OCI-LY3 (cell line): ENCODE results near the gene PDZK1.
"Not testable (repeated sequence)": the region's sequence is repeated elsewhere in the genome, so short reads cannot be mapped to it uniquely, and the experiment has no call there.

Source experiments
- H2AFZ ChIP-seq: fragments of 200-600, 300-600 bp; shearing (Covaris generic); 2 replicates; pipeline ENCODE4 v1.6.0; 2014; ENCODE audit warnings: antibody characterized with exemption, low read depth, low read length
- H3K27ac ChIP-seq: fragments of 200-600, 300-600 bp; sonication (generic); 2 replicates; pipeline ENCODE4 v1.5.1; 2014; ENCODE audit warnings: mild to moderate bottlenecking, low read length, moderate library complexity, mixed read lengths
- H3K27me3 ChIP-seq: fragments of 200-600, 300-600 bp; sonication (generic); 2 replicates; pipeline ENCODE4 v1.6.1; 2014; ENCODE audit warnings: low read depth, low read length, mixed read lengths
- H3K36me3 ChIP-seq: fragments of 200-600, 300-600 bp; sonication (generic); replicated peaks from 2 replicates; pipeline ENCODE3; 2014; ENCODE audit warnings: low read depth, low read length, mixed read lengths
- H3K4me1 ChIP-seq: fragments of 300-600, 200-600 bp; sonication (generic); 2 replicates; pipeline ENCODE4 v1.6.1; 2014; ENCODE audit warnings: low read length, mixed read lengths
- H3K4me2 ChIP-seq: fragments of 200-600, 300-600 bp; sonication (generic); 2 replicates; pipeline ENCODE4 v1.6.1; 2014; ENCODE audit warnings: low read length, mixed read lengths
- H3K4me3 ChIP-seq: fragments of 300-600, 200-600 bp; sonication (generic); 2 replicates; pipeline ENCODE4 v1.5.1; 2014; ENCODE audit warnings: antibody characterized with exemption, mild to moderate bottlenecking, low read length, moderate library complexity
- H3K79me2 ChIP-seq: fragments of 300-600, 200-600 bp; shearing (Covaris generic); 2 replicates; pipeline ENCODE4 v1.6.1; 2014; ENCODE audit warnings: mild to moderate bottlenecking, low read length, mixed read lengths
- H3K9ac ChIP-seq: fragments of 300-600, 200-600 bp; shearing (Covaris generic); 2 replicates; pipeline ENCODE4 v1.6.0; 2014; ENCODE audit warnings: mild to moderate bottlenecking, low read length, moderate library complexity
- H3K9me3 ChIP-seq: fragments of 200-600, 300-600 bp; shearing (Covaris generic); 2 replicates; pipeline ENCODE4 v1.6.1; 2014; ENCODE audit warnings: low read length, mixed read lengths; ENCODE audit not compliant: insufficient read depth
- H4K20me1 ChIP-seq: fragments of 200-600, 300-600 bp; sonication (generic); 2 replicates; pipeline ENCODE4 v1.6.1; 2016; ENCODE audit warnings: low read length, mixed read lengths; ENCODE audit not compliant: insufficient read depth
- EZH2phosphoT487 ChIP-seq: fragments of 200-600 bp; shearing (Covaris generic); IDR thresholded peaks from 2 replicates; pipeline ENCODE4 v1.6.1; 2018; ENCODE audit warnings: antibody characterized with exemption, mixed run types, low read depth
- TF ChIP-seq, protein P1 (sequence below): fragments of 200-600, 300-600 bp; sonication (generic); IDR thresholded peaks from 2 replicates; pipeline ENCODE4 v1.5.1; 2014; ENCODE audit warnings: antibody characterized with exemption, low read length, low read depth

Gene PDZK1

DNA sequence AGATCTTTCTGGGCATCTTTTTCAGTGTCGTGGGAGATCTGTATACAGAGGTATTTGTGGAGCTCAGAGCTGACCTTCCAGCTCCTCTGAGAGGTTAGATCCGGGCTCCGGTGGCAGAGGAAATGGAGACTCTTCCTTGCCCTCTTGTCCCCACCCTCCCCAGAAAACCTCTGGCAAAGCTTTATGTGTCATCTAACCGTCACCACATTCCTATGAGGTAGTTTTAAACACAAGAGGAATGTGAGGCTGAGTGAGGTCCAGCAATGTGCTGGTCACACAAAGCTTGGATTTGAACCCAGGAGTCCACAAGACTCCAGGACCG lies 13.3 kb upstream of the PDZK1 start:
- no peak overlapping the region for H3K9ac ChIP-seq
- no peak overlapping the region for H3K4me3 ChIP-seq
- TF ChIP-seq, protein P1, sequence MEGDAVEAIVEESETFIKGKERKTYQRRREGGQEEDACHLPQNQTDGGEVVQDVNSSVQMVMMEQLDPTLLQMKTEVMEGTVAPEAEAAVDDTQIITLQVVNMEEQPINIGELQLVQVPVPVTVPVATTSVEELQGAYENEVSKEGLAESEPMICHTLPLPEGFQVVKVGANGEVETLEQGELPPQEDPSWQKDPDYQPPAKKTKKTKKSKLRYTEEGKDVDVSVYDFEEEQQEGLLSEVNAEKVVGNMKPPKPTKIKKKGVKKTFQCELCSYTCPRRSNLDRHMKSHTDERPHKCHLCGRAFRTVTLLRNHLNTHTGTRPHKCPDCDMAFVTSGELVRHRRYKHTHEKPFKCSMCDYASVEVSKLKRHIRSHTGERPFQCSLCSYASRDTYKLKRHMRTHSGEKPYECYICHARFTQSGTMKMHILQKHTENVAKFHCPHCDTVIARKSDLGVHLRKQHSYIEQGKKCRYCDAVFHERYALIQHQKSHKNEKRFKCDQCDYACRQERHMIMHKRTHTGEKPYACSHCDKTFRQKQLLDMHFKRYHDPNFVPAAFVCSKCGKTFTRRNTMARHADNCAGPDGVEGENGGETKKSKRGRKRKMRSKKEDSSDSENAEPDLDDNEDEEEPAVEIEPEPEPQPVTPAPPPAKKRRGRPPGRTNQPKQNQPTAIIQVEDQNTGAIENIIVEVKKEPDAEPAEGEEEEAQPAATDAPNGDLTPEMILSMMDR: no peak
- TF ChIP-seq EZH2phosphoT487: no peak
- H3K4me1 ChIP-seq: peaks cover 5% of the 10 kb centered on the region
- no peaks in the 10 kb centered on the region for H3K9me3 ChIP-seq
- 0 out of 2 replicates have a peak overlapping the region, but pooled peaks have one; percentile 60 for H3K4me2 ChIP-seq
- H4K20me1 ChIP-seq: no peaks in the 10 kb centered on the region
- no peak overlapping the region for H2AFZ ChIP-seq
- no peaks in the 10 kb centered on the region for H3K79me2 ChIP-seq
- peaks cover 9% of the 10 kb centered on the region for H3K27me3 ChIP-seq
- H3K36me3 ChIP-seq: no peaks in the 10 kb centered on the region
- H3K27ac ChIP-seq: no peak overlapping the region

GRCh38 chr1:145719230-145720079 lies 12.3 kb upstream of the PDZK1 start, which contains the start of gene CD160:
Gene CD160, plus strand, starts transcription at chr1:145719499. Its CDS starts 8,829 bp downstream, at chr1:145728328.
- no peak within 1 kb of the TSS for H3K4me2 ChIP-seq
- no peaks in the 10 kb centered on the region for H3K79me2 ChIP-seq
- peaks cover 5% of the 10 kb centered on the region for H3K4me1 ChIP-seq
- no peak within 1 kb of the TSS for H2AFZ ChIP-seq
- H3K9me3 ChIP-seq: no peaks in the 10 kb centered on the region
- no peaks in the 10 kb centered on the region for H3K36me3 ChIP-seq
- no peak within 1 kb of the TSS for H3K27ac ChIP-seq
- no peak within 1 kb of the TSS for H3K9ac ChIP-seq
- TF ChIP-seq, protein P1: no peak
- TF ChIP-seq EZH2phosphoT487: no peak
- H4K20me1 ChIP-seq: no peaks in the 10 kb centered on the region
- H3K4me3 ChIP-seq: no peak within 1 kb of the TSS
- H3K27me3 ChIP-seq: peaks cover 9% of the 10 kb centered on the region

GRCh38 chr1:145718465-145718864 lies 11.3 kb upstream of the PDZK1 start:
- not testable (repeated sequence) for H3K4me1 ChIP-seq, H3K36me3 ChIP-seq, H4K20me1 ChIP-seq, H3K27ac ChIP-seq, H3K4me3 ChIP-seq, H3K9ac ChIP-seq, H3K4me2 ChIP-seq, H3K79me2 ChIP-seq, H3K9me3 ChIP-seq, H3K27me3 ChIP-seq, H2AFZ ChIP-seq

DNA sequence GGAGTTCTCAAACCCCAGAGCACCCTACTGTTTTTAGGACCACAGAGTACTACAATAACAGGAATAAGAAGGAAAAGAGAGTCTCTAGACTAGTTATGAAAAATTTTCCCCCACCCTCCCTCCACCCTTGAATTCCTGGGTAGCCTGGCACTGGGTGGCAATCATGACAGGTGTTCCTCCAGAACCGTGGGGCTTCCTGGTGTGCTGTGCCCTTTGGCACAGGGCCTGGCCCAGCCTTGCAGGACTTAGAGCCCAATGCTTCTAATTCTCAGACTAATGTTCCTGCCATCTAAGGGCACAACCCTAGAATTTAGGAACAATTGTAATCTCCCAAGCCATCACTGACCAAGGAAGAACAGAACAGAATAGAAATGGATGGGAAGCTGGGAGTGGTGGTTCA lies 10.7 kb upstream of the PDZK1 start:
- Histone ChIP-seq H2AFZ (no peak overlapping the region), H3K9ac (no peak overlapping the region), H3K79me2 (no peaks in the 10 kb centered on the region), H3K4me3 (no peak overlapping the region), H4K20me1 (no peaks in the 10 kb centered on the region), H3K27me3 (peaks cover 9% of the 10 kb centered on the region), H3K4me2 (no peak overlapping the region), H3K27ac (no peak overlapping the region), H3K36me3 (no peaks in the 10 kb centered on the region), H3K9me3 (no peaks in the 10 kb centered on the region), H3K4me1 (peaks cover 5% of the 10 kb centered on the region)
- TF ChIP-seq, protein P1: no peak
- no peak for TF ChIP-seq EZH2phosphoT487
